ENCODE data around the gene TADA2A. TPM values are rescaled to one million over a fixed set of nuclear protein-coding genes. Genes with fewer than 3 reads are reported as not detected.

TADA2A gene
- total RNA-seq, 4 donors from 2014 or later: 6.7 to 8.9 (median 7.6) TPM

GRCh38 chr17:37520174-37520573 is 113.5 kb downstream of the TADA2A start:
- H3K27ac ChIP-seq: no peak overlapping the region
- H3K9me3 ChIP-seq: no peaks in the 10 kb centered on the region
- intact Hi-C loops (cut with DNase I): no loop called here
- TF ChIP-seq CTCF (IDR thresholded peaks at IDR 0.05) (no peak), POLR2A (IDR thresholded peaks at IDR 0.05) (no peak)
- WGBS, 2 donors: 80 to 84% methylated on average over 5 to 8 of the region's 8 CpGs
- peaks cover 0 to 18% (median 0%) of the 10 kb centered on the region in 3 donors for H3K4me1 ChIP-seq
- H3K36me3 ChIP-seq: peaks cover 22 to 99% (median 27%) of the 10 kb centered on the region in 3 donors
- H3K27me3 ChIP-seq: no peaks in the 10 kb centered on the region
- DNase-seq: no peak
- no peak overlapping the region for H3K4me3 ChIP-seq

DNA sequence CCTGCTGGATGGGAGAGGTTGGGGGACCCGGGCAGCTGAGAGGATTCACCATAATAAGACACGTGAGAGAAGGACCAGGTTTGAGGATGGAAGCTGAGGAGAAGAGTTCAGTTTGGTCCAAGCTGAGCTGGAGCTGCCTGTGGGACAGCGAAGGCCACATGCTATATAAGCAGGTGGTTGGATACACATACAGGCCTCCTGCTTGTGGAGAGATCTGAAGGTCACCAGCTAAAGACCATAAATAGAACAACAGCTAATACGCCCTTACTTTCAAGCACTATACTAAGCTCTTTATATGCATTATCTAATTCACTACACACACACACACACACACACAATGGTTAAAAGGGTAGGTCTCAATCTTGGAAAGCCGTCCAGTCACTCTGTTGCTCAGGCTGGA is 115.1 kb downstream of the TADA2A start:
- Histone ChIP-seq H3K36me3 (peaks cover 22 to 100% (median 25%) of the 10 kb centered on the region in 3 donors), H3K27me3 (no peaks in the 10 kb centered on the region), H3K9me3 (no peaks in the 10 kb centered on the region), H3K27ac (no peak overlapping the region), H3K4me3 (no peak overlapping the region), H3K4me1 (peaks cover 0 to 18% (median 0%) of the 10 kb centered on the region in 3 donors)
- 92 to 95% methylated on average over 5 of the region's 5 CpGs for WGBS, 2 donors
- intact Hi-C loops (cut with DNase I): no loop called here
- TF ChIP-seq CTCF (IDR thresholded peaks at IDR 0.05) (no peak), POLR2A (IDR thresholded peaks at IDR 0.05) (no peak)
- no peak for DNase-seq

DNA sequence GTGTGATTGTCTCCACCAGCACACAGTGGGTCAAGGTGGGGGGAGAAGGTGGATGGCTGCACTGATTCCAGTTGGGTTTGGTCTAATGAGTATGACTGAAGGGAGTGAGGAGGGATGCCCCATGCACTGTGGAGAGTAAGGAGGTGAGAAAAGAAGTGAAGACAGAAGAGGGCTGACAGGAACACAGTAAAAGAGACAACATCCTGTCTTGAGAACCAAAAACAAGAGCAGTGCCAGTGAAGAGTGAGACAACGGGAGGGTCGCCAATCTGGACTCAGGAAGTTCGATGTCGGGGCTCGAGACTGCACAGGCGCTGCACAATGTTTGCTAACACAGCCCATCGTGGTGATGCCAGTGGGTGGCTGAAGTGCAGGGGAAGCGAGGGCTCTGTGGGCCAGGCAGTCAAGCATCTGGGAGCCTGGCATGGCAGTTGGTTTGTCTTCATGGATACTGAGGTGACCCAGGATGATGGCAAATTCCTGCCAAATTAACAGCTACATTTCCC is 117.1 kb downstream of the TADA2A start:
- no peak for DNase-seq
- intact Hi-C loops (cut with DNase I): no loop called here
- 85 to 88% methylated on average over 7 to 8 of the region's 8 CpGs for WGBS, 2 donors
- Histone ChIP-seq H3K27ac (no peak overlapping the region), H3K27me3 (no peaks in the 10 kb centered on the region), H3K4me1 (peaks cover 0 to 5% (median 0%) of the 10 kb centered on the region in 3 donors), H3K4me3 (no peak overlapping the region), H3K36me3 (peaks cover 12 to 100% (median 18%) of the 10 kb centered on the region in 3 donors), H3K9me3 (no peaks in the 10 kb centered on the region)
- TF ChIP-seq CTCF (IDR thresholded peaks at IDR 0.05) (no peak), POLR2A (IDR thresholded peaks at IDR 0.05) (no peak)

DNA sequence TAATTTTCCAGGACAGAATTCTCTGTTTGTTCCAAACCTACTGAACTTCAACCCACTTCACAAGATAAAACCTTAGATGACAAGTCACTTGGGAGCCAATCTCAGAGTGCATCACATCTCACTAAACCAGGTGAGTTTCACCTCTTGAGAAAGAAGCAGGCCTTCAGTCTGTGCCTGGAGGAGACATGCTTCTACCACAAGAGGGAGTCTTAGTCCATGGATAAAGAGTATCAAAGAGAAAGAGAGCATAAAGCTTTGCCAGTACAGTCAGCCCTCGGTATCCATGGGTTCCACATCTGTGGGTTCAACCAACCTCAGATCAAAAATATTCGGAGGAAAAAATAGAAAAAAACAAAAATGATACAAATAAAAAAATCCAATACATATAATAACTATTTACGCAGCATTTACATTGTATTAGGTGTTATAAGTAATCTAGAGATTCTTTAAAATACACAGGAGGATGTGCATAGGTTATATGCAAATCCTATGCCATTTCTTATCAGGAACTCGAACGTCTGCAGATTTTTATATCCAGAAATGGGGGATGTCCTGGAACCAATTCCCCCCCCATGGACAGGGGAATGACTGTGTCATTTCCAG is 120.7 kb downstream of the TADA2A start:
- DNase-seq: no peak
- Histone ChIP-seq H3K36me3 (peaks cover 9 to 98% (median 15%) of the 10 kb centered on the region in 3 donors), H3K27me3 (no peaks in the 10 kb centered on the region), H3K9me3 (no peaks in the 10 kb centered on the region), H3K27ac (no peak overlapping the region), H3K4me1 (no peaks in the 10 kb centered on the region), H3K4me3 (no peak overlapping the region)
- TF ChIP-seq POLR2A (IDR thresholded peaks at IDR 0.05) (no peak), CTCF (IDR thresholded peaks at IDR 0.05) (peak; percentile 30 to 79 (median 62))
- intact Hi-C loops (cut with DNase I): no loop called here
- 48 to 51% methylated on average over 5 of the region's 5 CpGs for whole genome bisulfite sequencing, 2 donors

Other genes starting within 250 kb of the TADA2A start
- gene C17orf78, start 30.9 kb upstream of the TADA2A start, total RNA-seq: not detected
- gene ACACA, start 50 bp upstream of the TADA2A start, total RNA-seq: 10 to 100 TPM; 34.5 to 81.0 (median 55.8) TPM
- 10 to 100 TPM; 11.4 to 28.8 (median 20.4) TPM for gene DUSP14, start 83.0 kb downstream of the TADA2A start, total RNA-seq
- 10 to 100 TPM; 16.5 to 24.2 (median 21.3) TPM for gene SYNRG, start 202.5 kb downstream of the TADA2A start, total RNA-seq
- gene DDX52, start 236.6 kb downstream of the TADA2A start, total RNA-seq: 10 to 100 TPM; 13.3 to 27.7 (median 21.6) TPM